HG03565 (cell line): ENCODE data around the gene PNPLA3.

ENCODE experiments used
- ATAC-seq: cut with Tn5 transposase; IDR thresholded peaks from one replicate; pipeline ENCODE4 v1.9.1; 2021; ENCODE audit warnings: mild to moderate bottlenecking, moderate library complexity; ENCODE audit not compliant: unreplicated experiment

PNPLA3 gene

GRCh38 chr22:43957871-43958270, 34.3 kb downstream of the PNPLA3 start:
- no peak for ATAC-seq

- no peak for ATAC-seq
Measured at GRCh38 chr22:43964314-43964857, 40.8 kb downstream of the PNPLA3 start.

- ATAC-seq: no peak
Measured at GRCh38 chr22:43967069-43967468, 43.5 kb downstream of the PNPLA3 start.

GRCh38 chr22:43968614-43969013, 45.0 kb downstream of the PNPLA3 start:
- ATAC-seq: no peak

GRCh38 chr22:43969021-43969878, 45.6 kb downstream of the PNPLA3 start:
- ATAC-seq: no peak

GRCh38 chr22:43969989-43970755, 46.6 kb downstream of the PNPLA3 start:
- ATAC-seq: no peak

GRCh38 chr22:43971112-43971511, 47.5 kb downstream of the PNPLA3 start:
- no peak for ATAC-seq

- ATAC-seq: no peak
Measured at GRCh38 chr22:43972931-43973462, 49.4 kb downstream of the PNPLA3 start.

- ATAC-seq: no peak
Measured at GRCh38 chr22:43974028-43974545, 50.5 kb downstream of the PNPLA3 start.

- no peak for ATAC-seq
Measured at GRCh38 chr22:43975041-43975440, 51.4 kb downstream of the PNPLA3 start.

GRCh38 chr22:43976861-43977795, 53.5 kb downstream of the PNPLA3 start:
- ATAC-seq: no peak

GRCh38 chr22:43978558-43978957, 55.0 kb downstream of the PNPLA3 start:
- ATAC-seq: no peak

- no peak for ATAC-seq
Measured at GRCh38 chr22:43980579-43980978, 57.0 kb downstream of the PNPLA3 start.

GRCh38 chr22:43980996-43981395, 57.4 kb downstream of the PNPLA3 start:
- ATAC-seq: no peak

GRCh38 chr22:43983808-43984207, 60.2 kb downstream of the PNPLA3 start:
- ATAC-seq: no peak

- no peak for ATAC-seq
Measured at GRCh38 chr22:43985532-43985931, 61.9 kb downstream of the PNPLA3 start.

GRCh38 chr22:43988116-43988820, 64.7 kb downstream of the PNPLA3 start:
- ATAC-seq: no peak

- ATAC-seq: no peak
Measured at GRCh38 chr22:43988960-43989359, 65.4 kb downstream of the PNPLA3 start.

- ATAC-seq: no peak
Measured at GRCh38 chr22:43990044-43990443, 66.4 kb downstream of the PNPLA3 start.
